Measurements from ENCODE around the gene ULK1.

- TF ChIP-seq ZFHX2 (tag by site-specific recombination; conservative IDR thresholded peaks at IDR 0.05) = no peak
- TF ChIP-seq CTCF (tag by site-specific recombination; IDR thresholded peaks at IDR 0.05) = no peak
- no peak for TF ChIP-seq OSR2 (tag by site-specific recombination; IDR thresholded peaks at IDR 0.05)
- no peak for TF ChIP-seq ZNF391 (tag by site-specific recombination; IDR thresholded peaks at IDR 0.05; ENCODE audit: borderline replicate concordance, low read depth)
- no peak for TF ChIP-seq YY1 (tag by site-specific recombination; IDR thresholded peaks at IDR 0.05)
- TF ChIP-seq ZNF76 (tag by site-specific recombination; IDR thresholded peaks at IDR 0.05; ENCODE audit: borderline replicate concordance, low read depth) = no peak
- no peak for TF ChIP-seq ZNF26 (tag by site-specific recombination; IDR thresholded peaks at IDR 0.05)
- no peak for TF ChIP-seq ZIC2 (tag by site-specific recombination; IDR thresholded peaks at IDR 0.05)
- no peak for TF ChIP-seq SP2 (tag by site-specific recombination; IDR thresholded peaks at IDR 0.05)
Measured at GRCh38 chr12:131893605-131894312, 663 bp upstream of the ULK1 start.
